Lower leg skin (tissue), 4 donors: ENCODE results near the gene LARGE2. TPM values are rescaled to one million over a fixed set of nuclear protein-coding genes. Genes with fewer than 3 reads are reported as not detected.

ENCODE experiments used
- DNase-seq, 2 donors: peaks; one replicate each; pipeline ENCODE4 v3.0.0-alpha.2; 2019; ENCODE audit warnings: low spot score in 2 of 2
- H3K4me3 ChIP-seq: fragments of 200-600 bp; sonication (generic); 2 replicates; pipeline ENCODE4 v1.5.1; 2017; ENCODE audit warnings: mild to moderate bottlenecking, low read depth; ENCODE audit not compliant: poor library complexity, severe bottlenecking
- CTCF ChIP-seq, 3 donors: fragments of 450-650 bp; IDR thresholded peaks; one replicate each; pipeline ENCODE4 v1.5.1; 2016; ENCODE audit warnings: antibody characterized with exemption in 3 of 3, mild to moderate bottlenecking in 3 of 3, moderate library complexity in 2 of 3
- POLR2A ChIP-seq, 2 donors: fragments of 450-650 bp; IDR thresholded peaks; one replicate each; pipeline ENCODE4 v1.6.1; 2016 to 2017; ENCODE audit warnings: antibody characterized with exemption in 2 of 2, mild to moderate bottlenecking in 1 of 2, moderate library complexity in 1 of 2
- WGBS, 2 donors: methylation state at CpG; one replicate each; pipeline ENCODE4 v1.1.5; 2018; 5-methylcytosine and 5-hydroxymethylcytosine counted together
- intact Hi-C: fragments of 100-400 bp; cut with DNase I; formaldehyde crosslinking; loops from one replicate; pipeline ENCODE4 v1.15.0; 2023; ENCODE audit warnings: low total_unique reads
- total RNA-seq, 4 donors: library from RNA; depleted of rRNA; stranded (reverse); fragments of >200 nt; gene quantifications; one replicate each; pipeline ENCODE4 v1.1.0, GENCODE V29; 2016

The LARGE2 gene
- total RNA-seq, 4 donors from 2014 or later, result 20.7 to 30.1 (median 25.9) TPM

GRCh38 chr11:45892856-45893255 lies 29.6 kb upstream of the LARGE2 start:
- DNase-seq, result no peak
- WGBS, 2 donors, result 85 to 87% methylated on average over 5 of the region's 5 CpGs
- no peak overlapping the region for H3K4me3 ChIP-seq
- TF ChIP-seq CTCF (IDR thresholded peaks at IDR 0.05) (no peak), POLR2A (IDR thresholded peaks at IDR 0.05) (no peak)
- intact Hi-C loops, result no loop called here

- DNase-seq, result no peak
- intact Hi-C loops, result no loop called here
- 75 to 83% methylated on average over 6 of the region's 6 CpGs for WGBS, 2 donors
- no peak overlapping the region for H3K4me3 ChIP-seq
- TF ChIP-seq POLR2A (IDR thresholded peaks at IDR 0.05) (no peak), CTCF (IDR thresholded peaks at IDR 0.05) (no peak)
Observed at GRCh38 chr11:45894555-45895247, 27.8 kb upstream of the LARGE2 start.

- 88 to 89% methylated on average over 8 of the region's 8 CpGs for WGBS, 2 donors
- H3K4me3 ChIP-seq, result no peak overlapping the region
- DNase-seq, result no peak
- intact Hi-C loops, result no loop called here
- TF ChIP-seq POLR2A (IDR thresholded peaks at IDR 0.05) (no peak), CTCF (IDR thresholded peaks at IDR 0.05) (no peak)
Observed at GRCh38 chr11:45895553-45896259, 26.8 kb upstream of the LARGE2 start.

GRCh38 chr11:45896422-45896984 lies 26.0 kb upstream of the LARGE2 start:
- 37 to 42% methylated on average over 12 to 13 of the region's 19 CpGs for WGBS, 2 donors
- no peak for TF ChIP-seq CTCF (IDR thresholded peaks at IDR 0.05)
- no peak for TF ChIP-seq POLR2A (IDR thresholded peaks at IDR 0.05)
- DNase-seq, result no peak
- intact Hi-C loops, result no loop called here
- no peak overlapping the region for H3K4me3 ChIP-seq

GRCh38 chr11:45897556-45897955 lies 24.9 kb upstream of the LARGE2 start:
- H3K4me3 ChIP-seq, result no peak overlapping the region
- DNase-seq, result no peak
- 94 to 97% methylated on average over 6 of the region's 6 CpGs for WGBS, 2 donors
- no peak for TF ChIP-seq CTCF (IDR thresholded peaks at IDR 0.05)
- no peak for TF ChIP-seq POLR2A (IDR thresholded peaks at IDR 0.05)
- intact Hi-C loops, result no loop called here
